GM21723 (cell line): ENCODE results near the gene DDX56.

Experiments used
- ATAC-seq: cut with Tn5 transposase; IDR thresholded peaks from one replicate; pipeline ENCODE4 v1.9.1; 2021; ENCODE audit warnings: mild to moderate bottlenecking, moderate library complexity; ENCODE audit not compliant: unreplicated experiment

DDX56 gene

DNA sequence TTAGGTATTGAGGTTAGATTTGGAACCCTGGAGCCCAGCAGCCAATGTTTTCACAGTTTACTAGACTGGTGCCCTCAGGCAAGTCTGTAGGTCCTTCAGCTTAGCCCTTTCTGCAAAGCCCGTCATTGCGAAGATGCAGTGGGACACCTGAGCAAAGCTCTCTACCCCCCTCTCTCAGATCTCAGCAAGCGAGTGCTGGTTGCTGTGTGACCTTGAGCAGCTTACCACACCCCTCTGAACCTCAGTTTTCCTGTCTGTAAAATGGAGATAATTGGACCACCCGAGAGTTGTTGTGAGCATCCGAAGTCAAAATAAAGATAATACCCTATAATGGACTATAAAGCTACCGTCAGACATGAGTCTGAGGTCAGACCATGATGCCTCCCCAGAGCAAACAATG, 36.3 kb downstream of the DDX56 start:
- no peak for ATAC-seq

DNA sequence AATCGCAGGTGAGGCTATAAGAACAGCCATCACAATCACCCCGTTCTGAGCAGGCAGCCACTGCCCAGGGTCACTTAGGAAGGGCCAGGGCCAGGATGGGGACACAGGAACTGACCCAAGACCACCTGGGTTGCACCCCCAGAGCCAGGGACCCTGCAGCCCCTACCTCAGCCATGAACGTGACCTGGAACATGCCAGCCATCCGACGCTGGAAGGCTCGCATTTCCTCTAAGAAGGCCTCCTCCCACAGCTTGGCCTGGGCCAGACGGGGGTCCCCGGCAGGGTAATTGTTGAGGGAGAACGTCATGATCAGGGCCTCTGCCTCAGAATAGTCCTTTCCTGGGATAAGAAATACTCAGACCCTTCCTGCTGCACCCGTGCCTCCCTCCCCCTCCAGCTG, 37.6 kb downstream of the DDX56 start:
- ATAC-seq: no peak

DNA sequence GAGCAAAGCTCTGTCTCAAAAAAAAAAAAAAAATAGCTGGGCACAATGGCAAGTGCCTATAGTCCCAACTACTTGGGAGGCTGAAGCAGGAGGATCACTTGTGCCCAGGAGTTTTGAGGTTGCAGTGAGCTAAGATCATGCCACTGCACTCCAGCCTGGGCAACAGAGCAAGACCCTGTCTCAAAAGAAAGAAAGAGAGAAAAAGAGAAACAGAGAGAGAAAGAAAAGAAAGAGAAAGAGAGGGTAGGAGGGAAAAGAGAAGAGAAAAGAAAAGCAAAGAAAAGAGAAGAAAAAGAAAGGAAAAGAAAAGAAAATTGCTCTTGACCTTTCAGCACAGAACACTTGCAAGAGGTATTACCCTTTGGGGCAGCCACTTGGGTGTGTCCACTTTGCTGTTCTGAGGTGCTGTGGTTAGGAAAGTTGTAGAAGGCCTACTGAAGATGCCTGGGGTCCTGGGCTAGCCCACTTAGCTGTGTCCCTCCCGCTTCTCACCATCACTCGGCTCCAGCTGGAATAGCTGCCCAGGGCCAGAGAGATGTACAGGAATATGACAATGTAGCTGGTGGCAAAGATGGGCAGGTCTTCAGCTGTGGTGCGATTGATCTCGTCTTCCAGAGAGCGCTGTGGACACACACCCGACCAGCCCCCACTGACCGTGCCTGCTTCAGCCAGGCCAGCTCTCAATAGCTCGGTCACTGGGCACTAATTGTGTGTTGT, 38.2 kb downstream of the DDX56 start:
- ATAC-seq: no peak

DNA sequence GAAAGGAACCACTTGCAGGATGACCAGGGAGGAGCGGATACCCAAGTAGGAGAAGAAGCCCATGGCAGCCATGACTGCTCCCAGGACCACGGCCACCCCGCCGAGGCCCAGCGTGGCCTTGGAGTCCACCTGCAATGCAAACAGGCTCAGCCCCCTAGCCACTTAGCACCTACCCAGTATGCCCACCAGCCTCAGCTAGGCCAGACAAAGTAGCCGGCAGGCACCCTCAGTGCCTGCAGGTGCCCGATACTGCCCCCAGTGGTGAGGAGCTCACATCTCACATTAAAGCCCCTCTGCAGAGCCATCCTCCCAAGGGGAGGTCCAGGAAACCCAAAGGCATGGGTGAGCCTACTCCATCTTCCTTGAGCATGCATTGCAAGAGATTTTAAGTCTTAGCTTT, 39.2 kb downstream of the DDX56 start:
- no peak for ATAC-seq

DNA sequence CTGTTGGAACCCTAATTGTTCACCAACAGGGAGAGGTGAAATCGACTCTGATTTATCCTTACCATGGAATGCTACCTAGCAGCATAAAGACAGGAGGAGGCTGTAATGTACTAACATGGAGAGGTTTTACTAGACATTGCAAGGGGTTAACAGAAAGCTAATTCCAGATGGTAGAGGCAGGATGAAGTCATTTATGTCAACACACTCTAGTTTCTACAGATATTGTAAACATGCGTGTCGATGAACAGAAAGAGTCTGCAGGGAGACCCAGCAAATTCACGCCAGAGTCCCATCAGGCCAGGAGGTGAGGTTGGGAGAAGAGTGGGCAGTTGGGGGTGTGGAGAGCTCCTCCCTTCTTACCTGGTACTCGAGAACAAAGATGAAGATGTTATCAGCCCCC, 39.6 kb downstream of the DDX56 start:
- ATAC-seq: no peak

DNA sequence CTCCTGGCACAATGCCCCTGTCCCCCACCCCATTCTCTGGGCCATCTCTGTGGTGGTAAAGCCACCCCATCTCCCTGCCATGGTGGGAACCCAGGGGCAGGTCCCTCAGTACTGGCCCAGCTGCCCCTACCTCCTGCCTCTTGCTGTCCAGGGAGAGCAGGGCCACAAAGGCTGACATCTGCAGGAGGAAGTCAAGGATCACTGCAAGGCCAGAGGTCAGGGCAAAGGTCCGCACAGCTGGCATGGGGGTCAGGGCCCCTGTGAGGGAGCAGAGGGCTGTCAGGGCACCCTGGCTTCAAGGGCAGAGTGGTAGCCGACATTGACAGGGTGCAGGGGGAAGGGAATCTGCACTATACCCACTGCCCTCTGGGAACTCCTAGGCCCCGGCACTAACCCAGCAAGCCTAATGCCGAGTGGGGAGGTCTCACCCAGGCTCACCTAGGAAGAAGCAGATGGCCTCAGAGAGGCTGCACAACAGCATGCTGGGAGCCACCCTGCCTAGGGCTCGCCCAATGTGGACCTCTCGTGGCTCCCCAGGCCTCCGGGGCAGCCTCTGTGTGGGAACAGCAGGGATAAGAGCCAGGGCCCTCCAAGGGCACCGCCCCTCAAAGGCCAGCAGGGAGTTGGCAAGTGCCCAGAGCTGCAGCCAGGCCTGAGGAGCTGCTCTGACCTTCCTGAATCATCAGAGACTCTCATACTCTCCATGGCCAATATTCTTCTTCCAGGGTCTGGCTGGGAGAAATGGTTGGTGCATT, 40.2 kb downstream of the DDX56 start:
- no peak for ATAC-seq

DNA sequence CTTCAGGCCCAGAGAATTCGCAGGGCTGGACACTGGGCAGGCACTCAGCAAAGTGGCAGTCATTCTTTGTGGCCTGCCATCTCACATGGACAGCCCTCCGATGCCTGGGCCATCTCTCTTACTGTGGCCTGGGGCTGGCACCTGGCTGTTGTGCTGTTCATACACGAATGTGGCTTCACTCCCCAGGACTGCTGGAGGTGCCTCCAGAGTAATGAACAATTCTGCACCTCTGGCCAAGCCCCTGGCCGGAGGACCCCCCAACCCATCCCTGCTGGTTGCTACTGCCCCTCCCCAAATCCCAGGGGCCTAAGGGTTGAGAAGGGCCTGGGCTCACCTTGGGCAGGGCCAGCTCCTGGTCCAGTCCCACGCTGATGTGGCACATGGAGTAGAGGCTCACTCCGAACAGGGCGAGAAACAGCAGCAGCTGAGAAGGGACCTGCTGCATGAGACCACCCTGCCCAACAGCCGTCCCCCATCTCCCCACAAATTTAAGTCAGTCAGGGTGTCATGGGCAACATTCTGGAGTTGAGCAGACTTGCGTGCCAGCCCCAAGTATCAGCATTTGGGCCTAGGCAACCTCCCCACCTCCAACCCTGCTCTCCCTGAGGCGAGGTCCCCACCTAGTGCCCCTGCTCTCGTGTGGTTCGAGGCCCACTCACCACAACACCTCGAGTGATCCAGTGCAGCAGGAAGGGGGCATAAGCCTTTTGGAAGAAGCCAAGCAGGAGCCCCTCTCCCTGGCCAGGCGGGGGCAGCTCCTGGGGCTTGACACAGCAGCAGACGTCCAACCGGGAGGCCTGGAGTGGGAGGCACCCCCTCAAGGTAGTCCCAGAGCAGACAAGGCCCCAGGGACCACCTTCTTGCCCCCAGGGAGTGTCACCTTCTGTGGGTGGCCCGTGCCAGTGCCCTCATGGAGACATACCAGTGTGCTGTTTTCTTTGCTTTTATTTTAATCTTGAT, 42.0 kb downstream of the DDX56 start:
- ATAC-seq: no peak

DNA sequence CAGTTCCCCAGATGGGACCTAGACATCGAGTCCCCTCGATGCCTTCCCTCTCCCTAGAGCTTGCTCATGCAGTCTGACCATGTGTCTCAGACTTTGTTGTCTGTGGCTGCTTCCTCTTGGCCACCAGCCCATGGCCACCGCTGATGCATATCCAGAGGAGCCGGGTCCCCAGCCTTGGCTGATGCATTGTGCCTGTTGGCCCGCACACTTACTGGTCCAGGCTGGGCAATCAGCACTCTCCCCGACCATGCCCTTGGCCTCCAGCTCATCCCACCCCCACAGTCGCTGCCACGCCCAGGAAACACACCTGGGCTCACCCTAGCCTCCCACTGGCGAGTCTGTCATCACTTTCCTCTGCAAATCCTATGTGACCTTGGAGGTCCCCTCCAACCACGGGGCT, 42.7 kb downstream of the DDX56 start:
- no peak for ATAC-seq

DNA sequence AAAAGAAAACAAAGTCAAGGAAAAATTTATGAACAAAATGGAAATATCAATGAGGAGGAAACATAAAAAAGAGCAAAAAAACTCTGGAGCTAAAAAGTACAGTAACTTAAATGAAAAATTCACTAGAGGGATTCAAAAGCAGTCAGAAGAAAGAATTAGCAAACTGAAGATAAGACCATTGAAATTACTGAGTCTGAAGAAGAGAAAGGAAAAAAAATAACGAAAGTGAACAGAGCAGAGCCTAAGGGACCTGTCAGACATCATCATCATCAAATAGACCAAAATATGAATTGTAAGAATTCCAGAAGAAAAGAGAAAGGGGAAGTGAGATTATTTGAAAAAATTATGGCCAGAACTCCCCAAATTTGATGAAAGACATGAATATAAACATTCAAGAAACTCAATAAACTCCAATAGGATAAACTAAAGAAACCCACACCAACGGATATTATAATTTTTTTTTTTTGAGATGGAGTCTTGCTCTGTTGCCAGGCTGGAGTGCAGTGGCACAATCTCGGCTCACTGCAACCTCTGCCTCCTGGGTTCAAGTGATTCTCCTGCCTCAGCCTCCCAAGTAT, 48.8 kb downstream of the DDX56 start:
- ATAC-seq: no peak

DNA sequence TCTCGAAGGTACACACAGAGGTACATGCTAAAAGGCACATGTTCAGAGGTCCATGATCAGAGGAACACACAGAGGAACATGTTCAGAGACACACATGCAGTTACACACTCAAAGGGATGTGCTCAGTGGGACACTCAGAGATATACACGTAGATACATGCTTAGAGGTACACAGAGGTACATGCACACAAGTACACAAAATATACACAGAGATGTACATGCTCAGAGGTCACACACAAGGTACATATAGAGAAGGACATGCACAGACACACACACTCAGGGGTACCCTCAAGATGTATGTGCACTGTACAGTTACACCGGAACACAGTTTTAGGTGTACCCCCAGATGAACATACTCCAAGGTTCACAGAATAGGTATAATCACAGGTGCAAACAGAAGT, 51.4 kb downstream of the DDX56 start:
- ATAC-seq: no peak

DNA sequence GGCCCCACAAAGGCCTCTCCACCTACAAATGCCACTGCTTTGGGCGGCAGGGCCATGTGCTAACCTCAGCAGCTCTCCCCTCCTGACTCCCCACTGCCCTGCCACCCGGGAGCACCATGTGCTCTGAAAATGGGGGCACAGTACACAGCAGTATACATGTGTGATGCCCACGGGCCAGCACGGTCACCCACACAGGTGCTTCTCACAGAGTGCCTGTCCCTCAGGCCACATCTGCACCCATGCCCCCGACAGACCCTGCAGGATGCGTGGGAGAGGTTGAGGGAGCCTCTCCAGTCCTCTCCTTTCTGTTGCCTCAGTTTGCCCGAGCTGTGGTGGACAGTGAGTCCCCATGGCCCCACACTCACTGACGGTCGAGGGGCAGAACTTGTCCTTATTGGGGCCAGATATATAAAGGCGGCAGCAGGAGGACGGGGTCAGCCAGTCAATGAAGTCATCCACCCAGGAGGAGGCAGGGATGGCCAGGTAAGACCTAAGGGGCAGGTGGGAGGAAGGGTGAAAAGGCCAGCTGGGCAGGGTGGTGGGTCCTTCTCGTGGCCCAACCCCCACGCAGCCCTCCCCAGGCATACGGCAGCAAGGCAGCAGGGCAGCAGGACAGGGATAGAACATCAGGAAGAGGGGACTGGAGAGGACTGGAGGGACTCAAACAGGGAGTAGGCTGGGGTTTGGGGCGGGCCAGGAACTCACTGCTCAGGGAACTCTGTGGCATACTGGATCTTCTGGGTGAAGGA, 52.2 kb downstream of the DDX56 start:
- no peak for ATAC-seq

DNA sequence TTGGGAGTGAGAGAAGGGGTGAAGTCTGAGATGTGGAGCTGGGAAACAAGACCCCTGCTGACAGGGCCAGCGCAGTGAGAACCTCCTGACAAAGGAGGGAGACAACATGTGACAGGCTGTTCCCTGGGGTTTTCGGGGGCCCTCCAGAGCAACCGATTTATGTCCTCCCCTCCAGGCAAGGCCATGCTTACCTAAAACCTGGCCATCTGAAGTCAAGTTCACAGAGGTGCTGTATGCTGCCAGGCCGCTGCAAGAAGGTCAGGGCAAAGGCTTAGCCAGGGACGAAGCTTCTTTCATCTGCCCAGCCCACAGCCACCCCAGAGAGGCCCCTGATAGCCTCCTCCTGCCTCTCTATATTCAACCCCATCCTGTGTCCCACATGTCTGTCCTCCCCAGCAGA, 53.1 kb downstream of the DDX56 start:
- ATAC-seq: no peak

DNA sequence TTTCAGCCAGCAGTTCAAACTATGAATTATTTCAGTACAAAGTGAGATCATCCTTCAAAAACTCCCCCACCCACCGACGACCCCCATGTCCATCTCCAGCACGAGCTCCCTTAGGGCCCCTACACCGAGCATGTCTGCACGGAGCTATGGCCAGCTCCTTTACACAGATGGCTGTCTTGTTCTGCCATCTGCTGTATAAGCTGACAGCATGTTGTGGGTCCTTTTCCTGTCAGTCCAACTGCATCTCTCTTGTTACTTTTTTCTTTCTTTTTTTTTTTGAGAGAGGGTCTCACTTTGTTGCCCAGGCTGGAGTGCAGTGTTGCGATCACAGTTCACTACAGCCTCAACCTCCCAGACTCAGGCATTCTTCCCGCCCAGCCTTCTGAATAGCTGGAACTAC, 54.2 kb downstream of the DDX56 start:
- ATAC-seq: no peak

DNA sequence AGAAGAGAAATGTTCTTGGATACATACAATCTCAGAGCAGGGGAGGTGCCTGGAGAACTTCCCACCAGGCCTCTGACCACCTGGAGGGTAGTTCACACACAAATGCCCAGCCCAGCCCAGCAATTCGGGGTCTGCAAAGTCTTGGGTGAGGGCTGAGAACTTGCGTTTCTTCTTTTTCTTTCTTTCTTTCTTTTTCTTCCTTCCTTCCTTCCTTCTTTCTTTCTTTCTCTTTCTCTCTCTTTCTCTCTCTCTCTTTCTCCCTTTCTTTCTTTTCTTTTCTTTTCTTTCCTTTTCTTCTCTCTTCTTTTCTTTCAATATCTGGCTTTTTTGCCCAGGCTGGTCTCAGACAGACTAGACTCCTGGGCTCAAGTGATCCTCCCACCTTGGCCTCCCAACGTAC, 54.9 kb downstream of the DDX56 start:
- ATAC-seq: no peak

DNA sequence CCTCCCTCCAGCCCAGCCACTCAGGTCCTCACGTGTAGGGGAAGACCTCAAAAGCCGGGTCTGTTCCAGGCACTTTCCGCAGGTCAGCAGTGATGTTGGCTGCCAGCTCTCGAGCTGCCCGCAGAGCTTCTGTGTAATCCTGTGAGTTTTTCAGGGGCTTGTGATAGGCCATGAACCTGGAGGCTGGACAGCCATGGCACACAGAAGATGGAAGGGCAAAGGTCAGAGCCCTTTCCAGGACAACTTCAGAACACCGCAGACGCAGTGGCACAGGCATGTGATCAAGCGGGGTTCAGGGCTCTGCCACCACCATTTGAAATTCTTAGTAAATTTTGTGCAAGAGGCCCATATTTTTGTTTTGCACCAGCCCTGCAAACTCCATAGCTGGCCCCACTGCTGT, 56.5 kb downstream of the DDX56 start:
- ATAC-seq: no peak
